Prostate gland (tissue), 2 donors: Measurements from ENCODE around the gene UBAC1. TPM values are rescaled to one million over a fixed set of nuclear protein-coding genes. Genes with fewer than 3 reads are reported as not detected.
"Not testable (repeated sequence)": the region's sequence is repeated elsewhere in the genome, so short reads cannot be mapped to it uniquely, and the experiment has no call there.

Experiments used
- DNase-seq: peaks from one replicate; pipeline ENCODE4 v3.0.0-alpha.2; 2019; ENCODE audit warnings: low spot score
- H3K27ac ChIP-seq, 2 donors: fragments of 200-600 bp; sonication (generic); 2 replicates each; pipeline ENCODE4 v1.5.1; 2017 to 2019
- H3K27me3 ChIP-seq: fragments of 200-600 bp; sonication (generic); replicated peaks from 2 replicates; pipeline ENCODE4 v1.5.1; 2019; ENCODE audit not compliant: insufficient read depth
- H3K36me3 ChIP-seq, 2 donors: fragments of 200-600 bp; sonication (generic); 1 replicate in 1 of 2; 2 replicates in 1 of 2; pipeline versions ENCODE4 v1.5.1 to v1.8.1; 2017 to 2019
- H3K4me1 ChIP-seq: fragments of 200-600 bp; sonication (generic); replicated peaks from 2 replicates; pipeline ENCODE4 v1.5.1; 2019
- H3K4me3 ChIP-seq, 2 donors: fragments of 200-600 bp; sonication (generic); 2 replicates each; pipeline ENCODE4 v1.5.1; 2017 to 2019
- H3K9me3 ChIP-seq: fragments of 200-600 bp; sonication (generic); 2 replicates; pipeline ENCODE4 v1.5.1; 2017
- POLR2A ChIP-seq: fragments of 450-650 bp; IDR thresholded peaks from one replicate; pipeline ENCODE4 v1.6.1; 2016; ENCODE audit warnings: antibody characterized with exemption, mild to moderate bottlenecking
- POLR2AphosphoS5 ChIP-seq: sonication (generic); formaldehyde crosslinking; IDR thresholded peaks from one replicate; pipeline ENCODE4 v1.6.1; 2017; ENCODE audit warnings: antibody characterized with exemption
- WGBS: methylation state at CpG from one replicate; pipeline ENCODE4 v1.1.5; 2018; 5-methylcytosine and 5-hydroxymethylcytosine counted together
- intact Hi-C: fragments of 100-400 bp; cut with DNase I; formaldehyde crosslinking; loops from one replicate; pipeline ENCODE4 v1.14.2; 2022
- total RNA-seq, 2 donors: library from RNA; depleted of rRNA; stranded (reverse); fragments of >200 nt; gene quantifications; one replicate each; pipeline ENCODE4 v1.1.0, GENCODE V29; 2016
- TF ChIP-seq, protein P1 (sequence below), 4 experiments: fragments of 200-600 bp in 2 of 4; fragments of 450-650 bp in 2 of 4; sonication (generic) in 2 of 4; IDR thresholded peaks; 1 replicate in 3 of 4; 2 replicates in 1 of 4; pipeline ENCODE4 v1.5.1; 2016 to 2019; ENCODE audit warnings: antibody characterized with exemption in 4 of 4, mild to moderate bottlenecking in 2 of 4, moderate library complexity in 2 of 4

Gene UBAC1
- total RNA-seq, 2 donors from 2014 or later = 53.7 to 59.1 TPM

DNA sequence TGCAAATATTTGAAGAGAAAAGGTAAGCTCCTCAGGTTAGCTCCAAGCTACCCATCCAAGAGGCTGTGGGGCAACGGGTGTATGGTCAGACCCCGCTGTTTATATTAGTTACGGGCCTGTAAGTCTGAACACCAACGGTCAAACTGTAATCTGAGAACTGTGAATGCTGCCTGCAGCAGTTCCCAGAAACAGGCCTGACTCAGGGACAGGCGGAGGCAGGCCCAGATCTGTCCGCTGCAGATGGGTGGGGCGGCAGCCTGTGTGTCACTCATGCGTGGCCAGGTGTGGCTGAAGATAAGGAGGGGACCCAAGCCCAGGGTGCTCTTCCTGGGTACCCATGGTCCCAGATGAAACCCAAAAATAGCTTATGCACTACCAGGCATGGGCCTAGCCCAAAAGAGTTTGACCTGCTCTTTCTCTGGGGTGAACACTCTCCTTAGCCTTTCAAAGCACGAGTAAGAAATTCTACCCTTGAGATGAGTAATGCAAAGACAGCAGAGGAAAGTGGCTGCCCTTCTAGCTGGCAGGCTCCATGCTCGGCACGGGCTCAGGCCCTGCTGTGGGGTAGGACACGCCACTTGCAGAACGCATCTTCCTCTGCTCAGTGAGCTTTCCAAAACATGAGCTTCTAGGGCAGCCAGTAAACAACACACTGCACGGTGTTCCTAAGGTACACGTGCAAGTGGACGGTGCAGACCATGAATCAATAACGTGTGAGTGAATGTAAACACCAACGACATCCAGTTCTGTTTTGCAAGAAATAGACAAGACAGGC is 9.1 kb downstream of the UBAC1 start:
- Histone ChIP-seq H3K27ac (peak overlapping the region; percentile 56 to 61), H3K4me3 (no peak overlapping the region), H3K9me3 (no peaks in the 10 kb centered on the region), H3K36me3 (peaks cover 0 to under 1% of the 10 kb centered on the region in 2 donors), H3K27me3 (no peaks in the 10 kb centered on the region), H3K4me1 (peaks cover 16% of the 10 kb centered on the region)
- TF ChIP-seq POLR2A = no peak
- peak; percentile 75 for TF ChIP-seq POLR2AphosphoS5
- TF ChIP-seq, protein P1, sequence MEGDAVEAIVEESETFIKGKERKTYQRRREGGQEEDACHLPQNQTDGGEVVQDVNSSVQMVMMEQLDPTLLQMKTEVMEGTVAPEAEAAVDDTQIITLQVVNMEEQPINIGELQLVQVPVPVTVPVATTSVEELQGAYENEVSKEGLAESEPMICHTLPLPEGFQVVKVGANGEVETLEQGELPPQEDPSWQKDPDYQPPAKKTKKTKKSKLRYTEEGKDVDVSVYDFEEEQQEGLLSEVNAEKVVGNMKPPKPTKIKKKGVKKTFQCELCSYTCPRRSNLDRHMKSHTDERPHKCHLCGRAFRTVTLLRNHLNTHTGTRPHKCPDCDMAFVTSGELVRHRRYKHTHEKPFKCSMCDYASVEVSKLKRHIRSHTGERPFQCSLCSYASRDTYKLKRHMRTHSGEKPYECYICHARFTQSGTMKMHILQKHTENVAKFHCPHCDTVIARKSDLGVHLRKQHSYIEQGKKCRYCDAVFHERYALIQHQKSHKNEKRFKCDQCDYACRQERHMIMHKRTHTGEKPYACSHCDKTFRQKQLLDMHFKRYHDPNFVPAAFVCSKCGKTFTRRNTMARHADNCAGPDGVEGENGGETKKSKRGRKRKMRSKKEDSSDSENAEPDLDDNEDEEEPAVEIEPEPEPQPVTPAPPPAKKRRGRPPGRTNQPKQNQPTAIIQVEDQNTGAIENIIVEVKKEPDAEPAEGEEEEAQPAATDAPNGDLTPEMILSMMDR (IDR thresholded peaks at IDR 0.05) = peak in 1 of 4 experiments; percentile 7
- intact Hi-C loops = no loop called here
- WGBS = 42% methylated on average over 18 of the region's 18 CpGs
- DNase-seq = peak; percentile 78

- H3K9me3 ChIP-seq, DNase-seq, intact Hi-C loops, H3K4me3 ChIP-seq, H3K36me3 ChIP-seq, H3K27me3 ChIP-seq: not testable (repeated sequence)
- Histone ChIP-seq H3K4me1 (peaks cover 16% of the 10 kb centered on the region), H3K27ac (peak overlapping the region; percentile 56 to 61)
- 82% methylated on average over 8 of the region's 8 CpGs for WGBS
Measured at GRCh38 chr9:135951310-135951709, 9.9 kb downstream of the UBAC1 start.

DNA sequence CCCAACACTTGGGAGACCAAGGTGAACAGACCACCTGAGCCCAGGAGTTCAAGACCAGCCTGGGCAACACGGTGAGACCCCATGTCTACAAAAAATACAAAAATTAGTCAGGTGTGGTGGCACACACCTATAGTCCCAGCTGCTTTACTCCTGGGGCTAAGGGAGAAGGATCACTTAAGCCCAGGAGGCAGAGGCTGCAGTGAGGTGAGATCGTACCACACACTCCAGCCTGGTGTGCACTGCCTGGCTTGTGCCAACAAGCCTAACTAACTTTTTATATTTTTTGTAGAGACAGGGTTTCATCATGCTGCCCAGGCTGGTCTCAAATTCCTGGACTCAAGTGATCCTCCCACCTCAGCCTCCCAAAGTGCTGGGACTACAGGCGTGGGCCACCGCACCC is 10.3 kb downstream of the UBAC1 start:
- Histone ChIP-seq H3K36me3 (peaks cover 2 to 13% of the 10 kb centered on the region in 2 donors), H3K4me1 (peaks cover 16% of the 10 kb centered on the region), H3K27ac (peak overlapping the region; percentile 56 to 61)
- WGBS = 84% methylated on average over 4 of the region's 4 CpGs
- H3K4me3 ChIP-seq, H3K27me3 ChIP-seq, DNase-seq, H3K9me3 ChIP-seq, intact Hi-C loops: not testable (repeated sequence)

GRCh38 chr9:135950135-135950682 is 11.0 kb downstream of the UBAC1 start:
- no peak for DNase-seq
- Histone ChIP-seq H3K27ac (peak overlapping the region; percentile 53 to 62), H3K36me3 (peaks cover 4 to 19% of the 10 kb centered on the region in 2 donors), H3K9me3 (no peaks in the 10 kb centered on the region), H3K27me3 (no peaks in the 10 kb centered on the region), H3K4me1 (peaks cover 16% of the 10 kb centered on the region), H3K4me3 (no peak overlapping the region)
- WGBS = 78% methylated on average over 12 of the region's 12 CpGs
- intact Hi-C loops = no loop called here
- TF ChIP-seq POLR2A (no peak), POLR2AphosphoS5 (no peak)
- TF ChIP-seq, protein P1 (IDR thresholded peaks at IDR 0.05) = no peak

- H3K4me1 ChIP-seq = peaks cover 16% of the 10 kb centered on the region
- TF ChIP-seq POLR2A (peak; percentile 13), POLR2AphosphoS5 (no peak)
- no peak for DNase-seq
- H3K27ac ChIP-seq = peak overlapping the region; percentile 53 to 62
- peaks cover 9 to 19% of the 10 kb centered on the region in 2 donors for H3K36me3 ChIP-seq
- intact Hi-C loops = no loop called here
- no peaks in the 10 kb centered on the region for H3K9me3 ChIP-seq
- WGBS = 58% methylated on average over 26 of the region's 26 CpGs
- H3K27me3 ChIP-seq = no peaks in the 10 kb centered on the region
- H3K4me3 ChIP-seq = no peak overlapping the region
Measured at GRCh38 chr9:135949501-135950134, 11.6 kb downstream of the UBAC1 start.

DNA sequence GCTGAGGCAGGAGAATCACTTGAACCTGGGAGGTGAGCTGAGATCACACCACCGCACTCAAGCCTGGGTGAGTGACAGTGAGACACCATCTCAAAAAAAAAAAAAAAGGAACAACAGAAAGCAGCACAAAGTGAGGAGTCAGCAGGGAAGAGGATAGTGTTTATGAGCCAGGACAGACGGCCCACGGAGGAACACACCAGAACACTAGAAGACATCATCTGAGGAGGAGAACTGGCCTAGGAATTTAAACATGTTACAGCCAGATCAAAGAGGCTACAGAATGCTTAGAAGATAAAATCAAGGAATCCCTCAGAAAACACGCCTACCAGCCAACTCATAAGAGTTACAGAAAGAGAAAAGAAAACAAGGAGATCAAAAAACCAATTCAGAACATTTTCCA is 12.2 kb downstream of the UBAC1 start:
- H3K27ac ChIP-seq = peak overlapping the region; percentile 53 to 62
- H3K4me1 ChIP-seq = peaks cover 16% of the 10 kb centered on the region
- no peaks in the 10 kb centered on the region for H3K27me3 ChIP-seq
- peak; percentile 39 for TF ChIP-seq POLR2AphosphoS5
- TF ChIP-seq, protein P1 (IDR thresholded peaks at IDR 0.05) = no peak
- H3K36me3 ChIP-seq = peaks cover 9 to 19% of the 10 kb centered on the region in 2 donors
- DNase-seq = no peak
- H3K9me3 ChIP-seq = no peaks in the 10 kb centered on the region
- intact Hi-C loops = no loop called here
- 19% methylated on average over 4 of the region's 4 CpGs for WGBS
- no peak overlapping the region for H3K4me3 ChIP-seq
